Heart left ventricle (tissue), 13 donors: Measurements from ENCODE around the gene EME1.

Source experiments
- CTCF ChIP-seq, 12 donors: fragments of 200-600 bp; sonication (generic) in 4 of 12; IDR thresholded peaks; one replicate each; pipeline versions ENCODE4 v1.5.0 to v1.8.0; 2018 to 2022; ENCODE audit warnings: antibody characterized with exemption in 12 of 12, mild to moderate bottlenecking in 5 of 12
- POLR2A ChIP-seq, 2 donors: fragments of 450-650 bp; IDR thresholded peaks; one replicate each; pipeline ENCODE4 v1.6.1; 2017; ENCODE audit warnings: antibody characterized with exemption in 2 of 2, mild to moderate bottlenecking in 2 of 2, moderate library complexity in 2 of 2
- donor health status: ischemic (EF 13 %, LVEDD 7.1; RV severe dilation, severe dysfunction).
- donor health status: DM: no; HTN: yes; CAD: no.
- donor health status: DM: no; HTN: no; CAD: no.
- donor health status: ischemic (EF 25% LVEDD 6.9; RV normal size, moderate dysfunction).
- donor health status: ischemic (EF 25% LVEDD 5.7; RV mildly dilated, moderate dysfunction).
- donor health status: ischemic (EF 35%, LVEDD 5.7; RV mildly dilated, moderate dysfunction).
- donor health status: nonischemic (EF 11% LVEDD 7.7; RV severe dilation, severe dysfunction).
- donor health status: DM: yes; HTN: yes; CAD: no.
- donor health status: PGD.
- donor health status: ischemic (EF 29% LVEDD 5.4; RV normal size, mild dysfunction).
- donor health status: nonischemic (EF 23%, LVEDD 6.1; RV moderate dilation, normal function).

- TF ChIP-seq CTCF (IDR thresholded peaks at IDR 0.05) (no peak), POLR2A (IDR thresholded peaks at IDR 0.05) (no peak)
Observed at GRCh38 chr17:50356892-50357510, 16.0 kb upstream of the EME1 start.
